Memory B cell (primary cell): ENCODE results near the gene STK35.

Experiments used
- ATAC-seq: fragments of 150-1000 bp; cut with Tn5 transposase; 2 replicates; pipeline ENCODE4 v1.10.0; 2021; ENCODE audit warnings: low read depth, mild to moderate bottlenecking, moderate library complexity
- DNase-seq, 2 donors: peaks; one replicate each; pipeline ENCODE4 v3.0.0; 2022; ENCODE audit warnings: low spot score in 2 of 2
- H3K27ac Mint-ChIP-seq: one replicate; pipeline ENCODE4 v1.8.0; 2022; ENCODE audit warnings: mild to moderate bottlenecking, moderate library complexity, mixed read lengths
- H3K27me3 Mint-ChIP-seq: one replicate; pipeline ENCODE4 v1.8.0; 2022; ENCODE audit warnings: mixed read lengths
- H3K36me3 Mint-ChIP-seq: one replicate; pipeline ENCODE4 v1.8.0; 2022; ENCODE audit warnings: mild to moderate bottlenecking, mixed read lengths
- H3K4me1 Mint-ChIP-seq: one replicate; pipeline ENCODE4 v1.8.0; 2022; ENCODE audit warnings: mixed read lengths
- H3K4me3 Mint-ChIP-seq: one replicate; pipeline ENCODE4 v1.8.0; 2022; ENCODE audit warnings: mild to moderate bottlenecking, moderate library complexity, mixed read lengths
- H3K9me3 Mint-ChIP-seq: one replicate; pipeline ENCODE4 v1.8.0; 2022; ENCODE audit warnings: mixed read lengths

Gene STK35

GRCh38 chr20:2101057-2101864 is at the start of gene STK35:
Gene STK35, plus strand, starts transcription at chr20:2101827. Its CDS starts 55 bp downstream, at chr20:2101882.
- Mint-ChIP-seq H3K4me1 (peaks cover 21% of the 10 kb centered on the region), H3K4me3 (peak within 1 kb of the TSS; percentile 93), H3K27me3 (no peaks in the 10 kb centered on the region), H3K36me3 (peaks cover 4% of the 10 kb centered on the region), H3K9me3 (no peaks in the 10 kb centered on the region), H3K27ac (peak within 1 kb of the TSS; percentile 100)
- peak; percentile 14 for ATAC-seq
- no peak for DNase-seq

GRCh38 chr20:2051946-2052345 is 49.7 kb upstream of the STK35 start:
- Mint-ChIP-seq H3K27me3 (peaks cover 17% of the 10 kb centered on the region), H3K4me1 (no peaks in the 10 kb centered on the region), H3K27ac (no peak overlapping the region)

GRCh38 chr20:2052741-2053140 is 48.9 kb upstream of the STK35 start:
- no peak overlapping the region for H3K27ac Mint-ChIP-seq
- H3K27me3 Mint-ChIP-seq: peaks cover 19% of the 10 kb centered on the region
- H3K9me3 Mint-ChIP-seq: no peaks in the 10 kb centered on the region
- no peak for ATAC-seq
- no peak overlapping the region for H3K4me3 Mint-ChIP-seq
- peaks cover 3% of the 10 kb centered on the region for H3K36me3 Mint-ChIP-seq
- no peak for DNase-seq
- no peaks in the 10 kb centered on the region for H3K4me1 Mint-ChIP-seq

More at GRCh38 chr20:2051946-2052345, 49.7 kb upstream of the STK35 start:
- ATAC-seq (no peak), DNase-seq (no peak)
- no peak overlapping the region for H3K4me3 Mint-ChIP-seq
- H3K9me3 Mint-ChIP-seq: no peaks in the 10 kb centered on the region
- H3K36me3 Mint-ChIP-seq: peaks cover 3% of the 10 kb centered on the region

- peaks cover 2% of the 10 kb centered on the region for H3K9me3 Mint-ChIP-seq
Measured at GRCh38 chr20:2053615-2054014, 48.0 kb upstream of the STK35 start.

GRCh38 chr20:2054911-2055310 is 46.7 kb upstream of the STK35 start:
- DNase-seq (no peak), ATAC-seq (no peak)
- H3K9me3 Mint-ChIP-seq: peaks cover 2% of the 10 kb centered on the region
- H3K36me3 Mint-ChIP-seq: peaks cover 3% of the 10 kb centered on the region
- H3K4me3 Mint-ChIP-seq: no peak overlapping the region
- H3K27ac Mint-ChIP-seq: no peak overlapping the region
- peaks cover 27% of the 10 kb centered on the region for H3K27me3 Mint-ChIP-seq
- no peaks in the 10 kb centered on the region for H3K4me1 Mint-ChIP-seq

More at GRCh38 chr20:2053615-2054014, 48.0 kb upstream of the STK35 start:
- Mint-ChIP-seq H3K27ac (no peak overlapping the region), H3K36me3 (peaks cover 3% of the 10 kb centered on the region), H3K4me3 (no peak overlapping the region), H3K27me3 (peaks cover 26% of the 10 kb centered on the region), H3K4me1 (no peaks in the 10 kb centered on the region)
- no peak for DNase-seq
- ATAC-seq: no peak

GRCh38 chr20:2059411-2059810 is 42.2 kb upstream of the STK35 start:
- Mint-ChIP-seq H3K36me3 (no peaks in the 10 kb centered on the region), H3K4me1 (no peaks in the 10 kb centered on the region), H3K27me3 (peaks cover 23% of the 10 kb centered on the region), H3K9me3 (peaks cover 2% of the 10 kb centered on the region), H3K4me3 (no peak overlapping the region), H3K27ac (no peak overlapping the region)
- no peak for ATAC-seq
- no peak for DNase-seq

- Mint-ChIP-seq H3K27me3 (peaks cover 14% of the 10 kb centered on the region), H3K4me1 (no peaks in the 10 kb centered on the region), H3K9me3 (peaks cover 1% of the 10 kb centered on the region), H3K4me3 (no peak overlapping the region), H3K27ac (no peak overlapping the region), H3K36me3 (no peaks in the 10 kb centered on the region)
- ATAC-seq (no peak), DNase-seq (no peak)
Measured at GRCh38 chr20:2065099-2065498, 36.5 kb upstream of the STK35 start.

GRCh38 chr20:2066461-2067122 is 35.0 kb upstream of the STK35 start:
- H3K27ac Mint-ChIP-seq: no peak overlapping the region
- DNase-seq (no peak), ATAC-seq (no peak)
- no peaks in the 10 kb centered on the region for H3K36me3 Mint-ChIP-seq
- peaks cover 1% of the 10 kb centered on the region for H3K9me3 Mint-ChIP-seq
- no peaks in the 10 kb centered on the region for H3K4me1 Mint-ChIP-seq
- H3K4me3 Mint-ChIP-seq: no peak overlapping the region
- H3K27me3 Mint-ChIP-seq: peaks cover 15% of the 10 kb centered on the region

- Mint-ChIP-seq H3K27ac (no peak overlapping the region), H3K4me1 (no peaks in the 10 kb centered on the region), H3K27me3 (peaks cover 27% of the 10 kb centered on the region), H3K9me3 (no peaks in the 10 kb centered on the region), H3K36me3 (no peaks in the 10 kb centered on the region), H3K4me3 (no peak overlapping the region)
- no peak for ATAC-seq
- DNase-seq: no peak
Measured at GRCh38 chr20:2080532-2081224, 20.9 kb upstream of the STK35 start.

GRCh38 chr20:2084703-2085102 is 16.9 kb upstream of the STK35 start:
- Mint-ChIP-seq H3K36me3 (no peaks in the 10 kb centered on the region), H3K27me3 (peaks cover 21% of the 10 kb centered on the region), H3K4me3 (no peak overlapping the region), H3K9me3 (no peaks in the 10 kb centered on the region), H3K4me1 (no peaks in the 10 kb centered on the region), H3K27ac (no peak overlapping the region)
- no peak for DNase-seq
- no peak for ATAC-seq

GRCh38 chr20:2086177-2086979 is 15.2 kb upstream of the STK35 start:
- no peaks in the 10 kb centered on the region for H3K4me1 Mint-ChIP-seq
- H3K9me3 Mint-ChIP-seq: no peaks in the 10 kb centered on the region
- no peak for ATAC-seq
- H3K27me3 Mint-ChIP-seq: peaks cover 15% of the 10 kb centered on the region
- no peak overlapping the region for H3K4me3 Mint-ChIP-seq
- no peak overlapping the region for H3K27ac Mint-ChIP-seq
- H3K36me3 Mint-ChIP-seq: no peaks in the 10 kb centered on the region
- DNase-seq: no peak

- DNase-seq: no peak
- no peaks in the 10 kb centered on the region for H3K9me3 Mint-ChIP-seq
- H3K27me3 Mint-ChIP-seq: peaks cover 14% of the 10 kb centered on the region
- no peaks in the 10 kb centered on the region for H3K4me1 Mint-ChIP-seq
- H3K4me3 Mint-ChIP-seq: no peak overlapping the region
- H3K27ac Mint-ChIP-seq: no peak overlapping the region
- no peak for ATAC-seq
- no peaks in the 10 kb centered on the region for H3K36me3 Mint-ChIP-seq
Measured at GRCh38 chr20:2086980-2087377, 14.6 kb upstream of the STK35 start.

GRCh38 chr20:2088891-2089290 is 12.7 kb upstream of the STK35 start:
- Mint-ChIP-seq H3K4me3 (no peak overlapping the region), H3K9me3 (no peaks in the 10 kb centered on the region), H3K27me3 (peaks cover 15% of the 10 kb centered on the region), H3K36me3 (no peaks in the 10 kb centered on the region), H3K4me1 (peaks cover 3% of the 10 kb centered on the region), H3K27ac (no peak overlapping the region)
- ATAC-seq (no peak), DNase-seq (no peak)
